Muscle of arm (tissue), 14 donors: ENCODE data around the gene RPL14. TPM values are rescaled to one million over a fixed set of nuclear protein-coding genes. Genes with fewer than 3 reads are reported as not detected.
A peak's percentile ranks its signal among the peaks of the same experiment; 100 is the strongest.

Source experiments
- DNase-seq: peaks from one replicate; pipeline ENCODE4 v3.0.0-alpha.2; 2013
- long read RNA-seq, 11 donors: transcript quantifications; one replicate each; lab custom pipeline, GENCODE V29; 2026
- polyA plus RNA-seq, 12 donors: library from polyadenylated mRNA; unstranded; fragments of 120-200 nt; gene quantifications; one replicate each; pipeline ENCODE4 v1.2.1, GENCODE V29; 2013; ENCODE audit not compliant: insufficient read length in 12 of 12

RPL14 gene
- 1,000 to 10,000 TPM in 11 of 12 donors, not detected in 1; 1,669 to 3,102 (median 2,705) TPM for polyA plus RNA-seq
- long read RNA-seq, donor 1, full-length matches to known transcripts: 1,143 of 1,324 reads
- long read RNA-seq, donor 1, partial matches to known transcripts: 153 of 1,324 reads
- long read RNA-seq, donor 1, other reads (novel, unspliced or antisense): 28 of 1,324 reads
- long read RNA-seq, donor 2, full-length matches to known transcripts: 1,578 of 1,976 reads
- long read RNA-seq, donor 2, partial matches to known transcripts: 380 of 1,976 reads
- long read RNA-seq, donor 2, other reads (novel, unspliced or antisense): 18 of 1,976 reads
- long read RNA-seq, donor 3, full-length matches to known transcripts: 616 of 741 reads
- long read RNA-seq, donor 3, partial matches to known transcripts: 118 of 741 reads
- long read RNA-seq, donor 3, other reads (novel, unspliced or antisense): 7 of 741 reads
- long read RNA-seq, donor 4, full-length matches to known transcripts: 578 of 690 reads
- long read RNA-seq, donor 4, partial matches to known transcripts: 88 of 690 reads
- long read RNA-seq, donor 4, other reads (novel, unspliced or antisense): 24 of 690 reads
- long read RNA-seq, donor 5, full-length matches to known transcripts: 1,651 of 1,872 reads
- long read RNA-seq, donor 5, partial matches to known transcripts: 172 of 1,872 reads
- long read RNA-seq, donor 5, other reads (novel, unspliced or antisense): 49 of 1,872 reads
- long read RNA-seq, donor 6, full-length matches to known transcripts: 724 of 809 reads
- long read RNA-seq, donor 6, partial matches to known transcripts: 80 of 809 reads
- long read RNA-seq, donor 6, other reads (novel, unspliced or antisense): 5 of 809 reads
- long read RNA-seq, donor 7, full-length matches to known transcripts: 720 of 799 reads
- long read RNA-seq, donor 7, partial matches to known transcripts: 57 of 799 reads
- long read RNA-seq, donor 7, other reads (novel, unspliced or antisense): 22 of 799 reads
- long read RNA-seq, donor 8, full-length matches to known transcripts: 1,754 of 2,738 reads
- long read RNA-seq, donor 8, partial matches to known transcripts: 931 of 2,738 reads
- long read RNA-seq, donor 8, other reads (novel, unspliced or antisense): 53 of 2,738 reads
- long read RNA-seq, donor 9, full-length matches to known transcripts: 961 of 1,176 reads
- long read RNA-seq, donor 9, partial matches to known transcripts: 156 of 1,176 reads
- long read RNA-seq, donor 9, other reads (novel, unspliced or antisense): 59 of 1,176 reads
- long read RNA-seq, donor 10, full-length matches to known transcripts: 1,332 of 1,703 reads
- long read RNA-seq, donor 10, partial matches to known transcripts: 339 of 1,703 reads
- long read RNA-seq, donor 10, other reads (novel, unspliced or antisense): 32 of 1,703 reads
- long read RNA-seq, donor 11, full-length matches to known transcripts: 1,356 of 1,548 reads
- long read RNA-seq, donor 11, partial matches to known transcripts: 173 of 1,548 reads
- long read RNA-seq, donor 11, other reads (novel, unspliced or antisense): 19 of 1,548 reads

GRCh38 chr3:40456940-40457823 lies at the start of gene RPL14:
RPL14 (plus strand) TSS chr3:40457339; CDS start chr3:40457472, 133 bp downstream.
- DNase-seq: peak; percentile 98

GRCh38 chr3:40407611-40408010 lies 49.5 kb upstream of the RPL14 start:
- DNase-seq: no peak

- no peak for DNase-seq
Measured at GRCh38 chr3:40414270-40414669, 42.9 kb upstream of the RPL14 start.

GRCh38 chr3:40417845-40418543 lies 39.1 kb upstream of the RPL14 start:
- no peak for DNase-seq

GRCh38 chr3:40422861-40423260 lies 34.3 kb upstream of the RPL14 start:
- DNase-seq: no peak

- no peak for DNase-seq
Measured at GRCh38 chr3:40427045-40427669, 30.0 kb upstream of the RPL14 start.

- DNase-seq: no peak
Measured at GRCh38 chr3:40432793-40433192, 24.3 kb upstream of the RPL14 start.

GRCh38 chr3:40437889-40438288 lies 19.2 kb upstream of the RPL14 start:
- no peak for DNase-seq

- no peak for DNase-seq
Measured at GRCh38 chr3:40445062-40445461, 12.1 kb upstream of the RPL14 start.

GRCh38 chr3:40445880-40446279 lies 11.3 kb upstream of the RPL14 start:
- no peak for DNase-seq

- no peak for DNase-seq
Measured at GRCh38 chr3:40450438-40450837, 6.7 kb upstream of the RPL14 start.

GRCh38 chr3:40451551-40451950 lies 5.6 kb upstream of the RPL14 start:
- no peak for DNase-seq

- no peak for DNase-seq
Measured at GRCh38 chr3:40452057-40452456, 5.1 kb upstream of the RPL14 start.

GRCh38 chr3:40452562-40452875 lies 4.6 kb upstream of the RPL14 start:
- no peak for DNase-seq

GRCh38 chr3:40452876-40453730 lies 4.0 kb upstream of the RPL14 start:
- peak; percentile 97 for DNase-seq

GRCh38 chr3:40453933-40454332 lies 3.2 kb upstream of the RPL14 start:
- DNase-seq: no peak

- DNase-seq: no peak
Measured at GRCh38 chr3:40455328-40455727, 1.8 kb upstream of the RPL14 start.

- no peak for DNase-seq
Measured at GRCh38 chr3:40456279-40456939, 730 bp upstream of the RPL14 start.
